Activated CD4-positive, alpha-beta T cell treated with anti-CD3 and anti-CD28 coated beads, Interleukin-2, amount 50 U/mL, for 48 hours (primary cell): ENCODE data around the gene ARHGAP30.
"Not testable (repeated sequence)": the region's sequence is repeated elsewhere in the genome, so short reads cannot be mapped to it uniquely, and the experiment has no call there.

ENCODE experiments used
- DNase-seq, 2 experiments: peaks; one replicate each; pipeline ENCODE4 v3.0.0-alpha.2; 2020

The ARHGAP30 gene

GRCh38 chr1:161069731-161070270, at the start of gene ARHGAP30:
Gene ARHGAP30, minus strand, starts transcription at chr1:161069891. Its CDS starts 267 bp downstream, at chr1:161069624.
- DNase-seq = peak; percentile 84 to 89

GRCh38 chr1:161117759-161118581, 48.3 kb upstream of the ARHGAP30 start, which contains the start of the genes NIT1 and PFDN2:
Gene NIT1, plus strand, starts transcription at chr1:161118105. Its CDS starts 72 bp downstream, at chr1:161118177.
Gene PFDN2, minus strand, starts transcription at chr1:161118037. Its CDS starts 11 bp downstream, at chr1:161118026.
- DNase-seq = peak; percentile 86 to 89

- DNase-seq = not testable (repeated sequence)
Observed at GRCh38 chr1:161115961-161116360, 46.3 kb upstream of the ARHGAP30 start.

- peak in 1 of 2 experiments; percentile 51 for DNase-seq
Observed at GRCh38 chr1:161115132-161115711, 45.5 kb upstream of the ARHGAP30 start.

- no peak for DNase-seq
Observed at GRCh38 chr1:161114556-161114955, 44.9 kb upstream of the ARHGAP30 start.

GRCh38 chr1:161113915-161114314, 44.2 kb upstream of the ARHGAP30 start:
- no peak for DNase-seq

GRCh38 chr1:161111527-161111926, 41.8 kb upstream of the ARHGAP30 start:
- no peak for DNase-seq

- DNase-seq = no peak
Observed at GRCh38 chr1:161111117-161111516, 41.4 kb upstream of the ARHGAP30 start.

GRCh38 chr1:161106431-161106830, 36.7 kb upstream of the ARHGAP30 start:
- DNase-seq = no peak

GRCh38 chr1:161100556-161100955, 30.9 kb upstream of the ARHGAP30 start:
- no peak for DNase-seq

GRCh38 chr1:161099090-161099802, 29.6 kb upstream of the ARHGAP30 start:
- DNase-seq = no peak

GRCh38 chr1:161098210-161099068, 28.7 kb upstream of the ARHGAP30 start, which contains the start of gene KLHDC9:
Gene KLHDC9, plus strand, starts transcription at chr1:161098361. Its CDS starts 175 bp downstream, at chr1:161098536.
- peak; percentile 73 to 80 for DNase-seq

- DNase-seq = no peak
Observed at GRCh38 chr1:161096530-161096929, 26.8 kb upstream of the ARHGAP30 start.

- DNase-seq = no peak
Observed at GRCh38 chr1:161096015-161096414, 26.3 kb upstream of the ARHGAP30 start.

- DNase-seq = no peak
Observed at GRCh38 chr1:161095230-161095629, 25.5 kb upstream of the ARHGAP30 start.

GRCh38 chr1:161094481-161094880, 24.8 kb upstream of the ARHGAP30 start:
- DNase-seq = no peak

- DNase-seq = peak; percentile 47 to 62
Observed at GRCh38 chr1:161092621-161093028, 22.9 kb upstream of the ARHGAP30 start.

GRCh38 chr1:161091796-161092507, 22.3 kb upstream of the ARHGAP30 start:
- DNase-seq = no peak

- no peak for DNase-seq
Observed at GRCh38 chr1:161091093-161091492, 21.4 kb upstream of the ARHGAP30 start.

- no peak for DNase-seq
Observed at GRCh38 chr1:161090617-161091016, 20.9 kb upstream of the ARHGAP30 start.

GRCh38 chr1:161089938-161090337, 20.2 kb upstream of the ARHGAP30 start:
- DNase-seq = no peak
